ENCODE measurements around the gene ZSWIM4.
A peak's percentile ranks its signal among the peaks of the same experiment; 100 is the strongest.
"Not testable (repeated sequence)": the region's sequence is repeated elsewhere in the genome, so short reads cannot be mapped to it uniquely, and the experiment has no call there.

The ZSWIM4 gene

GRCh38 chr19:13794757-13795589, at the start of gene ZSWIM4:
ZSWIM4 (plus strand) TSS chr19:13795443; CDS start chr19:13795649, 206 bp downstream.
- peak; percentile 84 for DNase-seq

- no peak for DNase-seq
Measured at GRCh38 chr19:13747098-13747453, 48.2 kb upstream of the ZSWIM4 start.

- no peak for DNase-seq
Measured at GRCh38 chr19:13748169-13748828, 46.9 kb upstream of the ZSWIM4 start.

GRCh38 chr19:13751436-13751835, 43.8 kb upstream of the ZSWIM4 start:
- DNase-seq: no peak

GRCh38 chr19:13753622-13754021, 41.6 kb upstream of the ZSWIM4 start:
- not testable (repeated sequence) for DNase-seq

- DNase-seq: no peak
Measured at GRCh38 chr19:13756210-13756609, 39.0 kb upstream of the ZSWIM4 start.

- DNase-seq: no peak
Measured at GRCh38 chr19:13757805-13758772, 37.2 kb upstream of the ZSWIM4 start.

GRCh38 chr19:13758795-13759194, 36.4 kb upstream of the ZSWIM4 start:
- no peak for DNase-seq

- no peak for DNase-seq
Measured at GRCh38 chr19:13761423-13761822, 33.8 kb upstream of the ZSWIM4 start.

- DNase-seq: no peak
Measured at GRCh38 chr19:13762635-13763235, 32.5 kb upstream of the ZSWIM4 start.

GRCh38 chr19:13763265-13763664, 32.0 kb upstream of the ZSWIM4 start:
- DNase-seq: no peak

GRCh38 chr19:13764101-13764807, 31.0 kb upstream of the ZSWIM4 start, which contains the start of gene MRI1:
MRI1 (plus strand) TSS chr19:13764522; CDS start chr19:13764589, 67 bp downstream.
- no peak for DNase-seq

- DNase-seq: no peak
Measured at GRCh38 chr19:13764821-13765394, 30.3 kb upstream of the ZSWIM4 start.

- DNase-seq: no peak
Measured at GRCh38 chr19:13765395-13766094, 29.7 kb upstream of the ZSWIM4 start.

- DNase-seq: no peak
Measured at GRCh38 chr19:13766095-13766481, 29.2 kb upstream of the ZSWIM4 start.

- DNase-seq: no peak
Measured at GRCh38 chr19:13768510-13768909, 26.7 kb upstream of the ZSWIM4 start.

GRCh38 chr19:13770013-13770635, 25.1 kb upstream of the ZSWIM4 start:
- DNase-seq: no peak

GRCh38 chr19:13774217-13775191, 20.7 kb upstream of the ZSWIM4 start, which contains the start of gene C19orf53:
C19orf53 (plus strand) TSS chr19:13774456; CDS start chr19:13774478, 22 bp downstream.
- DNase-seq: peak; percentile 58

GRCh38 chr19:13778398-13778797, 16.8 kb upstream of the ZSWIM4 start:
- no peak for DNase-seq
